Measurements from ENCODE around the gene ACAD9.

GRCh38 chr3:128902426-128902825 lies 23.0 kb downstream of the ACAD9 start:
- TF ChIP-seq KDM5A (IDR thresholded peaks at IDR 0.05; ENCODE audit: borderline replicate concordance, low read length) (no peak), SMAD1 (CRISPR knock-in tag; IDR thresholded peaks at IDR 0.05; ENCODE audit: borderline replicate concordance, low read depth) (no peak), FOXJ3 (CRISPR knock-in tag; IDR thresholded peaks at IDR 0.05; ENCODE audit: borderline replicate concordance) (no peak), CTCF (CRISPR knock-in tag; IDR thresholded peaks at IDR 0.05) (no peak), PRDM10 (CRISPR knock-in tag; IDR thresholded peaks at IDR 0.05; ENCODE audit: low read depth) (no peak), NFYB (CRISPR knock-in tag; IDR thresholded peaks at IDR 0.05) (no peak), ARHGAP35 (CRISPR knock-in tag; IDR thresholded peaks at IDR 0.05; ENCODE audit: borderline replicate concordance) (no peak), HNF4A (CRISPR knock-in tag; IDR thresholded peaks at IDR 0.05) (no peak), PBX3 (CRISPR knock-in tag; IDR thresholded peaks at IDR 0.05; ENCODE audit: borderline replicate concordance) (no peak), PRDM15 (CRISPR knock-in tag; IDR thresholded peaks at IDR 0.05) (no peak), MLLT10 (CRISPR knock-in tag; IDR thresholded peaks at IDR 0.05) (no peak), SNAPC5 (CRISPR knock-in tag; IDR thresholded peaks at IDR 0.05; ENCODE audit: borderline replicate concordance) (no peak)

All from HepG2 (cell line).